Endothelial cell of umbilical vein (primary cell): Measurements from ENCODE around the gene ATP6V1E1. TPM values are rescaled to one million over a fixed set of nuclear protein-coding genes. Genes with fewer than 3 reads are reported as not detected.

Source experiments
- BruUV-seq: library from RNA; stranded (reverse); fragments of 400-500 nt; replicated peaks from 2 replicates; lab custom pipeline; 2021; lab: Mats Ljungman, UMichigan
- CTCF ChIA-PET: fragments of 300-600, 350-600 bp; sonication (Branson Sonifier 250); formaldehyde crosslinking; loops from one replicate; lab custom pipeline; 2021; ENCODE audit warnings: antibody characterized with exemption, inconsistent platforms; lab: Charles Lee
- POLR2A ChIA-PET: fragments of 300-600, 350-600 bp; sonication (Branson Sonifier 250); formaldehyde crosslinking; loops from one replicate; lab custom pipeline; 2021; ENCODE audit warnings: antibody characterized with exemption, inconsistent platforms; lab: Charles Lee
- DNase-seq: peaks from one replicate; pipeline ENCODE4 v3.0.0-alpha.2; 2011; ENCODE audit warnings: low read depth, low spot score
- FAIRE-seq: peaks from 2 replicates; lab custom pipeline; 2011; peaks lifted over from hg19 to GRCh38; lab: Jason Lieb, UNC
- H2AFZ ChIP-seq: 2 replicates; pipeline ENCODE4 v1.6.0; 2012; ENCODE audit warnings: low read depth, low read length, control low read depth, inconsistent platforms
- H3K27ac ChIP-seq: 2 replicates; pipeline ENCODE4 v1.5.1; 2011; ENCODE audit warnings: low read depth, mild to moderate bottlenecking, control low read depth, low read length, moderate library complexity; ENCODE audit not compliant: insufficient read depth
- H3K27me3 ChIP-seq, 2 experiments: 2 replicates each; pipeline versions ENCODE4 v1.6.0 to v1.6.1; 2011; ENCODE audit warnings: low read length in 2 of 2, mixed read lengths in 1 of 2; ENCODE audit not compliant: control insufficient read depth in 2 of 2, insufficient read depth in 2 of 2
- H3K36me3 ChIP-seq, 2 experiments: 2 replicates in 1 of 2; 3 replicates in 1 of 2; pipeline ENCODE4 v1.5.1; 2011; ENCODE audit warnings: low read length in 2 of 2, mild to moderate bottlenecking in 1 of 2, moderate library complexity in 1 of 2; ENCODE audit not compliant: control insufficient read depth in 2 of 2, insufficient read depth in 2 of 2; ENCODE audit errors: extremely low read depth in 1 of 2
- H3K4me1 ChIP-seq: 3 replicates; pipeline ENCODE4 v1.5.1; 2011; ENCODE audit warnings: mild to moderate bottlenecking, low read length; ENCODE audit not compliant: control insufficient read depth, insufficient read depth; ENCODE audit errors: extremely low read depth
- H3K4me2 ChIP-seq: 2 replicates; pipeline ENCODE4 v1.6.1; 2011; ENCODE audit warnings: low read length, control low read depth, mixed read lengths; ENCODE audit not compliant: insufficient read depth
- H3K4me3 ChIP-seq, 3 experiments: fragments of 200-600 bp in 1 of 3; sonication (generic), shearing (Covaris generic) in 1 of 3; replicated peaks in 1 of 3; 2 replicates each; pipeline ENCODE4 v1.5.1; 2011 to 2016; ENCODE audit warnings: control low read depth in 3 of 3, low read length in 3 of 3, mild to moderate bottlenecking in 2 of 3, inconsistent platforms in 1 of 3, low read depth in 1 of 3, moderate library complexity in 1 of 3; ENCODE audit not compliant: insufficient read depth in 1 of 3
- H3K79me2 ChIP-seq: 2 replicates; pipeline ENCODE4 v1.6.0; 2012; ENCODE audit warnings: low read length, inconsistent platforms; ENCODE audit not compliant: control insufficient read depth, insufficient read depth
- H3K9ac ChIP-seq: replicated peaks from 2 replicates; pipeline ENCODE3; 2011; ENCODE audit warnings: low read length, control low read depth; ENCODE audit not compliant: insufficient read depth; ENCODE audit errors: extremely low read depth
- H3K9me1 ChIP-seq: replicated peaks from 3 replicates; pipeline ENCODE4 v1.6.0; 2011; ENCODE audit warnings: mild to moderate bottlenecking, low read length; ENCODE audit not compliant: control insufficient read depth, insufficient read depth; ENCODE audit errors: extremely low read depth
- H3K9me3 ChIP-seq: replicated peaks from 2 replicates; pipeline ENCODE4 v1.5.1; 2012; ENCODE audit warnings: low read length, inconsistent platforms; ENCODE audit not compliant: control insufficient read depth, insufficient read depth
- H4K20me1 ChIP-seq: replicated peaks from 2 replicates; pipeline ENCODE3; 2011; ENCODE audit warnings: mild to moderate bottlenecking, low read length; ENCODE audit not compliant: control insufficient read depth, insufficient read depth; ENCODE audit errors: extremely low read depth
- CTCF ChIP-seq, 2 donors: IDR thresholded peaks; 1 replicate in 1 of 2; 2 replicates in 1 of 2; pipeline ENCODE4 v1.5.1; 2011; ENCODE audit warnings: low read length in 2 of 2, mild to moderate bottlenecking in 2 of 2, moderate library complexity in 2 of 2, control low read depth in 1 of 2, inconsistent platforms in 1 of 2, low read depth in 1 of 2; ENCODE audit not compliant: insufficient read depth in 1 of 2; ENCODE audit errors: extremely low read depth in 1 of 2
- EZH2 ChIP-seq: IDR thresholded peaks from 2 replicates; pipeline ENCODE4 v1.6.1; 2012; ENCODE audit warnings: borderline replicate concordance, low read depth, mild to moderate bottlenecking, moderate library complexity, low read length, inconsistent platforms; ENCODE audit not compliant: severe bottlenecking
- FOS ChIP-seq: IDR thresholded peaks from 2 replicates; pipeline ENCODE4 v1.6.1; 2011; ENCODE audit warnings: mild to moderate bottlenecking, low read length, moderate library complexity, borderline replicate concordance; ENCODE audit not compliant: insufficient read depth
- GATA2 ChIP-seq: IDR thresholded peaks from 2 replicates; pipeline ENCODE4 v1.7.0; 2011; ENCODE audit warnings: low read depth, mild to moderate bottlenecking, moderate library complexity, mixed read lengths, low read length; ENCODE audit not compliant: insufficient read length, insufficient read depth
- JUN ChIP-seq: IDR thresholded peaks from 2 replicates; pipeline ENCODE4 v1.6.1; 2011; ENCODE audit warnings: borderline replicate concordance, low read depth; ENCODE audit not compliant: insufficient read length, insufficient read depth
- MAX ChIP-seq: IDR thresholded peaks from 2 replicates; pipeline ENCODE4 v1.6.1; 2011; ENCODE audit not compliant: insufficient read depth, insufficient read length
- MYC ChIP-seq: IDR thresholded peaks from one replicate; pipeline ENCODE4 v1.6.1; 2011; ENCODE audit warnings: mild to moderate bottlenecking, low read depth, low read length
- POLR2A ChIP-seq: IDR thresholded peaks from 2 replicates; pipeline ENCODE4 v1.6.1; 2012; ENCODE audit warnings: low read depth, mild to moderate bottlenecking, control low read depth, low read length
- POLR2AphosphoS5 ChIP-seq: IDR thresholded peaks from 2 replicates; pipeline ENCODE4 v1.6.1; 2012; ENCODE audit warnings: low read depth, mild to moderate bottlenecking, control low read depth, low read length, moderate library complexity; ENCODE audit not compliant: insufficient read depth
- dilution Hi-C: fragments of 300-500 bp; cut with MboI; formaldehyde crosslinking; loops from one replicate; pipeline ENCODE4 v1.15.0; 2019; ENCODE audit warnings: low sequenced_read_pairs; ENCODE audit not compliant: extremely low pct_ligation_motif_present
- intact Hi-C: fragments of 100-400 bp; cut with micrococcal nuclease; formaldehyde crosslinking; loops from one replicate; pipeline ENCODE4 v1.10.0; 2022
- polyA plus RNA-seq, 4 experiments: library from polyadenylated mRNA; depleted of rRNA in 3 of 4; stranded (reverse) in 3 of 4; unstranded in 1 of 4; fragments of >200 nt; gene quantifications; 2 replicates each; pipeline versions ENCODE4 v1.2.1 to v1.2.3, GENCODE V29; 2011 to 2012; ENCODE audit warnings: missing spikeins in 1 of 4
- total RNA-seq: library from RNA; stranded (reverse); gene quantifications from 2 replicates; pipeline ENCODE4 v1.2.3, GENCODE V29; 2021

Gene ATP6V1E1
- total and polyA plus RNA-seq, 2 donors (not counting 3 experiments of a cell fraction or from before 2014, with no cell fraction given), result 95.2 to 113 TPM

GRCh38 chr22:17581631-17582030, 46.9 kb downstream of the ATP6V1E1 start:
- dilution Hi-C loops, result no loop called here
- H3K9ac ChIP-seq, result no peak overlapping the region
- no peaks in the 10 kb centered on the region for H3K9me1 ChIP-seq
- TF ChIP-seq MAX (no peak), EZH2 (no peak), FOS (no peak), POLR2AphosphoS5 (no peak), POLR2A (no peak), JUN (no peak), MYC (no peak), GATA2 (no peak), CTCF (IDR thresholded peaks at IDR 0.05; ENCODE audit: extremely low read depth in 1 of 2, insufficient read depth in 1 of 2, low read depth in 1 of 2, low read length in 2 of 2) (no peak)
- no peaks in the 10 kb centered on the region for H4K20me1 ChIP-seq
- H3K79me2 ChIP-seq, result no peaks in the 10 kb centered on the region
- H3K4me2 ChIP-seq, result no peak overlapping the region
- H2AFZ ChIP-seq, result no peak overlapping the region
- FAIRE-seq (no peak), DNase-seq (no peak)
- no TSS peak for BruUV-seq
- H3K27me3 ChIP-seq, result no peaks in the 10 kb centered on the region
- POLR2A ChIA-PET, result no interaction called here
- no peaks in the 10 kb centered on the region for H3K36me3 ChIP-seq
- CTCF ChIA-PET, result no interaction called here
- no peak overlapping the region for H3K4me3 ChIP-seq
- H3K4me1 ChIP-seq, result no peaks in the 10 kb centered on the region
- no peak overlapping the region for H3K27ac ChIP-seq
- intact Hi-C loops, result no loop called here
- H3K9me3 ChIP-seq, result no peaks in the 10 kb centered on the region
